Measurements from ENCODE around the gene KRTAP20-2. TPM values are rescaled to one million over a fixed set of nuclear protein-coding genes. Genes with fewer than 3 reads are reported as not detected.

KRTAP20-2 gene
- total and polyA plus RNA-seq, 2 of the 8 experiments (the other 6 are each of a cell fraction or from before 2014, with no cell fraction given) = not detected

- TF ChIP-seq SRF (IDR thresholded peaks at IDR 0.05; ENCODE audit: low read depth, low read length) = no peak
- no peak for TF ChIP-seq BCL11A (IDR thresholded peaks at IDR 0.05; ENCODE audit: low read depth in 2 of 2, low read length in 2 of 2)
- no peak for TF ChIP-seq FOSL1 (IDR thresholded peaks at IDR 0.05; ENCODE audit: insufficient read depth, low read depth, low read length)
- TF ChIP-seq CBX8 (IDR thresholded peaks at IDR 0.05; ENCODE audit: borderline replicate concordance, low read depth, low read length) = no peak
- TF ChIP-seq SIX5 (IDR thresholded peaks at IDR 0.05; ENCODE audit: low read depth, low read length) = no peak
- no peak for TF ChIP-seq CEBPB (IDR thresholded peaks at IDR 0.05; ENCODE audit: low read depth, low read length)
- TF ChIP-seq KDM1A (IDR thresholded peaks at IDR 0.05; ENCODE audit: borderline replicate concordance, low read length) = no peak
- TF ChIP-seq ATF3 (IDR thresholded peaks at IDR 0.05; ENCODE audit: insufficient read depth, low read depth, low read length) = no peak
- TF ChIP-seq SP1 (IDR thresholded peaks at IDR 0.05; ENCODE audit: low read depth, low read length) = no peak
Observed at GRCh38 chr21:30684506-30684905, 49.5 kb downstream of the KRTAP20-2 start (continued).

Small RNAs within 50 kb of the gene (small RNA-seq; reads per million reads assigned to genes)
- gene KRTAP20-1 (ENCODE audit: insufficient read depth) (not detected), gene KRTAP20-3 (ENCODE audit: insufficient read depth) (not detected), gene KRTAP20-4 (ENCODE audit: insufficient read depth) (not detected), gene KRTAP22-1 (ENCODE audit: insufficient read depth) (not detected), gene KRTAP22-2 (ENCODE audit: insufficient read depth) (not detected)

Other genes with a start within 250 kb of the KRTAP20-2 start
- gene KRTAP13-1, start 239.2 kb upstream of the KRTAP20-2 start, total RNA-seq (2021; fragmentation: NEBNext Ultra II Directional; extraction: Animal tissue kit (Norgen Biotek cat#: 25700)) = not detected in 2 replicates
- gene KRTAP13-1, start 239.2 kb upstream of the KRTAP20-2 start, polyA plus RNA-seq (2011; rRNA removed) = not detected in 2 replicates
- not detected in 2 replicates for gene KRTAP13-3, start 209.3 kb upstream of the KRTAP20-2 start, total RNA-seq (2021; fragmentation: NEBNext Ultra II Directional; extraction: Animal tissue kit (Norgen Biotek cat#: 25700))
- not detected in 2 replicates for gene KRTAP13-3, start 209.3 kb upstream of the KRTAP20-2 start, polyA plus RNA-seq (2011; rRNA removed)
- 0.42 TPM in 1 of 2 replicates, not detected in the other for gene KRTAP13-4, start 205.0 kb upstream of the KRTAP20-2 start, total RNA-seq (2021; fragmentation: NEBNext Ultra II Directional; extraction: Animal tissue kit (Norgen Biotek cat#: 25700))
- gene KRTAP13-4, start 205.0 kb upstream of the KRTAP20-2 start, polyA plus RNA-seq (2011; rRNA removed) = 0.64 and 1.2 TPM in 2 replicates
- not detected in 2 replicates for gene KRTAP15-1, start 194.9 kb upstream of the KRTAP20-2 start, total RNA-seq (2021; fragmentation: NEBNext Ultra II Directional; extraction: Animal tissue kit (Norgen Biotek cat#: 25700))
- not detected in 2 replicates for gene KRTAP15-1, start 194.9 kb upstream of the KRTAP20-2 start, polyA plus RNA-seq (2011; rRNA removed)
- not detected in 2 replicates for gene KRTAP19-1, start 154.8 kb upstream of the KRTAP20-2 start, total RNA-seq (2021; fragmentation: NEBNext Ultra II Directional; extraction: Animal tissue kit (Norgen Biotek cat#: 25700))
- not detected in 2 replicates for gene KRTAP19-1, start 154.8 kb upstream of the KRTAP20-2 start, polyA plus RNA-seq (2011; rRNA removed)
- gene KRTAP19-2, start 147.8 kb upstream of the KRTAP20-2 start, total RNA-seq (2021; fragmentation: NEBNext Ultra II Directional; extraction: Animal tissue kit (Norgen Biotek cat#: 25700)) = not detected in 2 replicates
- gene KRTAP19-2, start 147.8 kb upstream of the KRTAP20-2 start, polyA plus RNA-seq (2011; rRNA removed) = not detected in 2 replicates
- gene KRTAP19-3, start 143.2 kb upstream of the KRTAP20-2 start, total RNA-seq (2021; fragmentation: NEBNext Ultra II Directional; extraction: Animal tissue kit (Norgen Biotek cat#: 25700)) = not detected in 2 replicates
- gene KRTAP19-3, start 143.2 kb upstream of the KRTAP20-2 start, polyA plus RNA-seq (2011; rRNA removed) = not detected in 2 replicates
- gene KRTAP19-4, start 138.0 kb upstream of the KRTAP20-2 start, total RNA-seq (2021; fragmentation: NEBNext Ultra II Directional; extraction: Animal tissue kit (Norgen Biotek cat#: 25700)) = not detected in 2 replicates
- not detected in 2 replicates for gene KRTAP19-4, start 138.0 kb upstream of the KRTAP20-2 start, polyA plus RNA-seq (2011; rRNA removed)
- not detected in 2 replicates for gene KRTAP19-5, start 133.1 kb upstream of the KRTAP20-2 start, total RNA-seq (2021; fragmentation: NEBNext Ultra II Directional; extraction: Animal tissue kit (Norgen Biotek cat#: 25700))
- not detected in 2 replicates for gene KRTAP19-5, start 133.1 kb upstream of the KRTAP20-2 start, polyA plus RNA-seq (2011; rRNA removed)
- gene KRTAP19-6, start 93.3 kb upstream of the KRTAP20-2 start, total RNA-seq (2021; fragmentation: NEBNext Ultra II Directional; extraction: Animal tissue kit (Norgen Biotek cat#: 25700)) = not detected in 2 replicates
- gene KRTAP19-6, start 93.3 kb upstream of the KRTAP20-2 start, polyA plus RNA-seq (2011; rRNA removed) = not detected in 2 replicates
- gene KRTAP19-7, start 73.9 kb upstream of the KRTAP20-2 start, total RNA-seq (2021; fragmentation: NEBNext Ultra II Directional; extraction: Animal tissue kit (Norgen Biotek cat#: 25700)) = not detected in 2 replicates
- gene KRTAP19-7, start 73.9 kb upstream of the KRTAP20-2 start, polyA plus RNA-seq (2011; rRNA removed) = not detected in 2 replicates
- gene KRTAP22-2, start 44.8 kb upstream of the KRTAP20-2 start, total RNA-seq (2021; fragmentation: NEBNext Ultra II Directional; extraction: Animal tissue kit (Norgen Biotek cat#: 25700)) = not detected in 2 replicates
- gene KRTAP22-2, start 44.8 kb upstream of the KRTAP20-2 start, polyA plus RNA-seq (2011; rRNA removed) = not detected in 2 replicates
- gene KRTAP6-3, start 42.8 kb upstream of the KRTAP20-2 start, total RNA-seq (2021; fragmentation: NEBNext Ultra II Directional; extraction: Animal tissue kit (Norgen Biotek cat#: 25700)) = not detected in 2 replicates
- not detected in 2 replicates for gene KRTAP6-3, start 42.8 kb upstream of the KRTAP20-2 start, polyA plus RNA-seq (2011; rRNA removed)
- gene KRTAP6-2, start 36.3 kb upstream of the KRTAP20-2 start, total RNA-seq (2021; fragmentation: NEBNext Ultra II Directional; extraction: Animal tissue kit (Norgen Biotek cat#: 25700)) = not detected in 2 replicates
- gene KRTAP6-2, start 36.3 kb upstream of the KRTAP20-2 start, polyA plus RNA-seq (2011; rRNA removed) = not detected in 2 replicates
- not detected in 2 replicates for gene KRTAP22-1, start 34.1 kb upstream of the KRTAP20-2 start, total RNA-seq (2021; fragmentation: NEBNext Ultra II Directional; extraction: Animal tissue kit (Norgen Biotek cat#: 25700))
- not detected in 2 replicates for gene KRTAP22-1, start 34.1 kb upstream of the KRTAP20-2 start, polyA plus RNA-seq (2011; rRNA removed)
- gene KRTAP6-1, start 21.3 kb upstream of the KRTAP20-2 start, total RNA-seq (2021; fragmentation: NEBNext Ultra II Directional; extraction: Animal tissue kit (Norgen Biotek cat#: 25700)) = not detected in 2 replicates
- gene KRTAP6-1, start 21.3 kb upstream of the KRTAP20-2 start, polyA plus RNA-seq (2011; rRNA removed) = not detected in 2 replicates
- gene KRTAP20-1, start 18.8 kb upstream of the KRTAP20-2 start, total RNA-seq (2021; fragmentation: NEBNext Ultra II Directional; extraction: Animal tissue kit (Norgen Biotek cat#: 25700)) = not detected in 2 replicates
- gene KRTAP20-1, start 18.8 kb upstream of the KRTAP20-2 start, polyA plus RNA-seq (2011; rRNA removed) = not detected in 2 replicates
- gene KRTAP20-4, start 14.6 kb upstream of the KRTAP20-2 start, total RNA-seq (2021; fragmentation: NEBNext Ultra II Directional; extraction: Animal tissue kit (Norgen Biotek cat#: 25700)) = not detected in 2 replicates
- not detected in 2 replicates for gene KRTAP20-4, start 14.6 kb upstream of the KRTAP20-2 start, polyA plus RNA-seq (2011; rRNA removed)
- gene KRTAP20-3, start 7.7 kb downstream of the KRTAP20-2 start, total RNA-seq (2021; fragmentation: NEBNext Ultra II Directional; extraction: Animal tissue kit (Norgen Biotek cat#: 25700)) = not detected in 2 replicates
- not detected in 2 replicates for gene KRTAP20-3, start 7.7 kb downstream of the KRTAP20-2 start, polyA plus RNA-seq (2011; rRNA removed)
- gene KRTAP21-3, start 83.6 kb downstream of the KRTAP20-2 start, total RNA-seq (2021; fragmentation: NEBNext Ultra II Directional; extraction: Animal tissue kit (Norgen Biotek cat#: 25700)) = not detected in 2 replicates
- gene KRTAP21-3, start 83.6 kb downstream of the KRTAP20-2 start, polyA plus RNA-seq (2011; rRNA removed) = not detected in 2 replicates
- gene KRTAP21-2, start 112.1 kb downstream of the KRTAP20-2 start, total RNA-seq (2021; fragmentation: NEBNext Ultra II Directional; extraction: Animal tissue kit (Norgen Biotek cat#: 25700)) = not detected in 2 replicates
- not detected in 2 replicates for gene KRTAP21-2, start 112.1 kb downstream of the KRTAP20-2 start, polyA plus RNA-seq (2011; rRNA removed)
- not detected in 2 replicates for gene KRTAP21-1, start 120.2 kb downstream of the KRTAP20-2 start, total RNA-seq (2021; fragmentation: NEBNext Ultra II Directional; extraction: Animal tissue kit (Norgen Biotek cat#: 25700))
- not detected in 2 replicates for gene KRTAP21-1, start 120.2 kb downstream of the KRTAP20-2 start, polyA plus RNA-seq (2011; rRNA removed)
- gene KRTAP8-1, start 178.1 kb downstream of the KRTAP20-2 start, total RNA-seq (2021; fragmentation: NEBNext Ultra II Directional; extraction: Animal tissue kit (Norgen Biotek cat#: 25700)) = not detected in 2 replicates
- gene KRTAP8-1, start 178.1 kb downstream of the KRTAP20-2 start, polyA plus RNA-seq (2011; rRNA removed) = not detected in 2 replicates
- gene KRTAP7-1, start 194.6 kb downstream of the KRTAP20-2 start, total RNA-seq (2021; fragmentation: NEBNext Ultra II Directional; extraction: Animal tissue kit (Norgen Biotek cat#: 25700)) = not detected in 2 replicates
- not detected in 2 replicates for gene KRTAP7-1, start 194.6 kb downstream of the KRTAP20-2 start, polyA plus RNA-seq (2011; rRNA removed)
- gene KRTAP11-1, start 246.4 kb downstream of the KRTAP20-2 start, total RNA-seq (2021; fragmentation: NEBNext Ultra II Directional; extraction: Animal tissue kit (Norgen Biotek cat#: 25700)) = not detected in 2 replicates
- gene KRTAP11-1, start 246.4 kb downstream of the KRTAP20-2 start, polyA plus RNA-seq (2011; rRNA removed) = not detected in 2 replicates